Measurements from ENCODE around the gene DUOXA2.

Gene DUOXA2

DNA sequence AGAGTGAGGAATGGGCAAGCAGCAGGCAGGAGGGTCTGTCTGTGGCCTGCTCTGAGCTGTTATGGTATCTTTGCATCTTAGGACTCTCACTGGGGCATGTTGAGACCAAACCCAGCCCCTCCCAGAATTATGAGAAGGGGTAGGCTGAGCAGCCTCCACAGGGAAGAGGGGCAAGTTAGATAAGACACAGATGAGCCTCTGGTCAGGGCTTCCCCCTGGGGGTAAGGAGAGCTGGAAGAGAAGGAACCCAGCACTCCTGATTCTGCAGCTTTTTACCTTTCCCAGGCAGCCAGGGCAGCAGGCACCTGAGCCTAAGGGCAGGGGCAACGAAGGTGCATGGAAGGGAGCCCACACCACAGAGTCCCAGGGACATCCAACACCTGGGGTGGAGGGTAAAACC, 34.9 kb downstream of the DUOXA2 start:
- Histone ChIP-seq H3K79me2 (ENCODE audit: insufficient read depth, low read length) (no peaks in the 10 kb centered on the region), H3K4me3 (ENCODE audit: low read depth, low read length, poor library complexity, severe bottlenecking) (no peak overlapping the region), H3K36me3 (ENCODE audit: insufficient read depth, low read length) (no peaks in the 10 kb centered on the region), H3K9me2 (ENCODE audit: low read depth, low read length) (no peaks in the 10 kb centered on the region), H3K9ac (ENCODE audit: low read length) (no peak overlapping the region), H4K20me1 (ENCODE audit: insufficient read depth, low read length) (no peaks in the 10 kb centered on the region), H3K4me1 (ENCODE audit: insufficient read depth, low read length, severe bottlenecking) (no peaks in the 10 kb centered on the region), H3K27me3 (ENCODE audit: insufficient read depth, low read length) (no peaks in the 10 kb centered on the region), H3K9me3 (ENCODE audit: low read length) (no peaks in the 10 kb centered on the region), H2AFZ (ENCODE audit: low read length) (no peak overlapping the region), H3F3A (ENCODE audit: insufficient read depth, low read length) (no peaks in the 10 kb centered on the region), H3K4me2 (ENCODE audit: low read length) (no peak overlapping the region), H3K27ac (ENCODE audit: low read depth, low read length, poor library complexity, severe bottlenecking) (no peak overlapping the region)
- no peak for TF ChIP-seq CTCF (IDR thresholded peaks at IDR 0.05; ENCODE audit: low read length)
- TF ChIP-seq EZH2 (IDR thresholded peaks at IDR 0.05; ENCODE audit: borderline replicate concordance, low read length), result no peak

GRCh38 chr15:45150481-45150880, 36.4 kb downstream of the DUOXA2 start:
- Histone ChIP-seq H3K9me3 (ENCODE audit: low read length) (no peaks in the 10 kb centered on the region), H3K36me3 (ENCODE audit: insufficient read depth, low read length) (no peaks in the 10 kb centered on the region), H3K27ac (ENCODE audit: low read depth, low read length, poor library complexity, severe bottlenecking) (no peak overlapping the region), H3K79me2 (ENCODE audit: insufficient read depth, low read length) (no peaks in the 10 kb centered on the region), H3K9ac (ENCODE audit: low read length) (no peak overlapping the region), H3K9me2 (ENCODE audit: low read depth, low read length) (no peaks in the 10 kb centered on the region), H3F3A (ENCODE audit: insufficient read depth, low read length) (no peaks in the 10 kb centered on the region), H3K4me3 (ENCODE audit: low read depth, low read length, poor library complexity, severe bottlenecking) (no peak overlapping the region), H2AFZ (ENCODE audit: low read length) (no peak overlapping the region), H3K4me2 (ENCODE audit: low read length) (no peak overlapping the region), H4K20me1 (ENCODE audit: insufficient read depth, low read length) (no peaks in the 10 kb centered on the region), H3K4me1 (ENCODE audit: insufficient read depth, low read length, severe bottlenecking) (no peaks in the 10 kb centered on the region), H3K27me3 (ENCODE audit: insufficient read depth, low read length) (no peaks in the 10 kb centered on the region)
- no peak for TF ChIP-seq EZH2 (IDR thresholded peaks at IDR 0.05; ENCODE audit: borderline replicate concordance, low read length)
- no peak for TF ChIP-seq CTCF (IDR thresholded peaks at IDR 0.05; ENCODE audit: low read length)

DNA sequence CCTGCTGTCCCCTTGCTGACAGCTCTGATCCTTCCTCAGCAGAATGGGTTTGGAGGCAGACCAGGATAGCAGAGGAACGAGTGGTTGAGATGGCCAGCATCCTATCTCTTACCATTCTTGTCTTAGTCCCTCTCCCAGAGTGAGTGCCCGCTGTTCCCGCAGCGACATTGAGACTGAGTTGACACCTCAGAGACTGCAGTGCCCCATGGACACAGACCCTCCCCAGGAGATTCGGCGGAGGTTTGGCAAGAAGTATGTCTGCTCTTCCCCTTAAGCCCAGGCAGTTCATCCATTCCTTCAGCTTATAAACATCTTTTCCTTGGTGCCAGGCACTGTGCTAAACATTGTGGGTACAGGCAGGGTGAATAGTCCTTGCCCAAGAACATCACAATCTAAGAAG, 36.9 kb downstream of the DUOXA2 start:
- H3K4me1 ChIP-seq (ENCODE audit: insufficient read depth, low read length, severe bottlenecking), result no peaks in the 10 kb centered on the region
- H4K20me1 ChIP-seq (ENCODE audit: insufficient read depth, low read length), result no peaks in the 10 kb centered on the region
- no peaks in the 10 kb centered on the region for H3K36me3 ChIP-seq (ENCODE audit: insufficient read depth, low read length)
- H3K79me2 ChIP-seq (ENCODE audit: insufficient read depth, low read length), result no peaks in the 10 kb centered on the region
- no peak overlapping the region for H3K27ac ChIP-seq (ENCODE audit: low read depth, low read length, poor library complexity, severe bottlenecking)
- no peak overlapping the region for H2AFZ ChIP-seq (ENCODE audit: low read length)
- H3K9me2 ChIP-seq (ENCODE audit: low read depth, low read length), result no peaks in the 10 kb centered on the region
- H3K9ac ChIP-seq (ENCODE audit: low read length), result no peak overlapping the region
- TF ChIP-seq CTCF (IDR thresholded peaks at IDR 0.05; ENCODE audit: low read length), result no peak
- TF ChIP-seq EZH2 (IDR thresholded peaks at IDR 0.05; ENCODE audit: borderline replicate concordance, low read length), result no peak
- H3K4me2 ChIP-seq (ENCODE audit: low read length), result no peak overlapping the region
- H3K27me3 ChIP-seq (ENCODE audit: insufficient read depth, low read length), result no peaks in the 10 kb centered on the region
- no peaks in the 10 kb centered on the region for H3K9me3 ChIP-seq (ENCODE audit: low read length)
- H3F3A ChIP-seq (ENCODE audit: insufficient read depth, low read length), result no peaks in the 10 kb centered on the region
- no peak overlapping the region for H3K4me3 ChIP-seq (ENCODE audit: low read depth, low read length, poor library complexity, severe bottlenecking)

Data from OCI-LY1 (cell line).